ENCODE measurements around the gene PGM2. TPM values are rescaled to one million over a fixed set of nuclear protein-coding genes. Genes with fewer than 3 reads are reported as not detected.

The PGM2 gene
- total and polyA plus RNA-seq, 2 donors (not counting 3 experiments of a cell fraction or from before 2014, with no cell fraction given) = 17.9 to 53.9 TPM

- CTCF ChIA-PET = interaction anchor here (0.7 to 2.6 kb wide), 6 partner anchors 29 to 342 kb away, joined by 3 to 16 read pairs (median 6); a partner anchor contains a TSS
- intact Hi-C loops (cut with micrococcal nuclease) (no loop called here), dilution Hi-C loops (cut with MboI; ENCODE audit: extremely low pct_ligation_motif_present, low sequenced_read_pairs) (no loop called here)
- H3K4me2 ChIP-seq (ENCODE audit: insufficient read depth, low read length) = no peak overlapping the region
- no peak for TF ChIP-seq MYC (IDR thresholded peaks at IDR 0.05; ENCODE audit: low read depth, low read length)
- TF ChIP-seq CTCF (IDR thresholded peaks at IDR 0.05; ENCODE audit: extremely low read depth in 1 of 2, insufficient read depth in 1 of 2, low read depth in 1 of 2, low read length in 2 of 2) = no peak
- TF ChIP-seq GATA2 (IDR thresholded peaks at IDR 0.05; ENCODE audit: insufficient read depth, insufficient read length, low read depth, low read length) = no peak
- TF ChIP-seq EZH2 (IDR thresholded peaks at IDR 0.05; ENCODE audit: borderline replicate concordance, low read depth, low read length, severe bottlenecking) = no peak
- no peak for TF ChIP-seq POLR2AphosphoS5 (IDR thresholded peaks at IDR 0.05; ENCODE audit: insufficient read depth, low read depth, low read length)
- TF ChIP-seq MAX (IDR thresholded peaks at IDR 0.05; ENCODE audit: insufficient read depth, insufficient read length) = no peak
- no peak for TF ChIP-seq FOS (IDR thresholded peaks at IDR 0.05; ENCODE audit: borderline replicate concordance, insufficient read depth, low read length)
- no peak for TF ChIP-seq POLR2A (IDR thresholded peaks at IDR 0.05; ENCODE audit: low read depth, low read length)
- no peak for TF ChIP-seq JUN (IDR thresholded peaks at IDR 0.05; ENCODE audit: borderline replicate concordance, insufficient read depth, insufficient read length, low read depth)
- no peaks in the 10 kb centered on the region for H4K20me1 ChIP-seq (replicated peaks; ENCODE audit: control insufficient read depth, extremely low read depth, insufficient read depth, low read length)
- H3K4me1 ChIP-seq (ENCODE audit: control insufficient read depth, extremely low read depth, insufficient read depth, low read length) = no peaks in the 10 kb centered on the region
- BruUV-seq (replicated peaks) = no TSS peak
- H3K9ac ChIP-seq (replicated peaks; ENCODE audit: extremely low read depth, insufficient read depth, low read length) = no peak overlapping the region
- no peak overlapping the region for H3K27ac ChIP-seq (ENCODE audit: insufficient read depth, low read depth, low read length)
- no peak overlapping the region for H3K4me3 ChIP-seq (replicated peaks in 1 of 3; ENCODE audit: insufficient read depth in 1 of 3, low read depth in 1 of 3, low read length in 3 of 3)
- H3K9me3 ChIP-seq (replicated peaks; ENCODE audit: control insufficient read depth, insufficient read depth, low read length) = no peaks in the 10 kb centered on the region
- no peaks in the 10 kb centered on the region for H3K79me2 ChIP-seq (ENCODE audit: control insufficient read depth, insufficient read depth, low read length)
- H3K9me1 ChIP-seq (replicated peaks; ENCODE audit: control insufficient read depth, extremely low read depth, insufficient read depth, low read length) = no peaks in the 10 kb centered on the region
- DNase-seq (ENCODE audit: low read depth, low spot score) (no peak), FAIRE-seq (no peak)
- POLR2A ChIA-PET = no interaction called here
- no peaks in the 10 kb centered on the region for H3K36me3 ChIP-seq (ENCODE audit: control insufficient read depth in 2 of 2, extremely low read depth in 1 of 2, insufficient read depth in 2 of 2, low read length in 2 of 2)
- no peak overlapping the region for H2AFZ ChIP-seq (ENCODE audit: low read depth, low read length)
- peaks cover 0 to 6% of the 10 kb centered on the region in 2 experiments for H3K27me3 ChIP-seq (ENCODE audit: control insufficient read depth in 2 of 2, insufficient read depth in 2 of 2, low read length in 2 of 2)
Observed at GRCh38 chr4:37795581-37796195, 30.8 kb upstream of the PGM2 start.
